Measurements from ENCODE around the gene TMEM54. TPM values are rescaled to one million over a fixed set of nuclear protein-coding genes. Genes with fewer than 3 reads are reported as not detected.

Gene TMEM54
- total RNA-seq, 1 experiment from 2014 or later = 30.7 TPM

- no peak for DNase-seq
- no peak overlapping the region for H3K4me3 ChIP-seq
- H3K27me3 ChIP-seq = peaks cover 7% of the 10 kb centered on the region; the same call in 1 of the 2 replicates
- H3K9me3 ChIP-seq = no peaks in the 10 kb centered on the region
- no peaks in the 10 kb centered on the region for H3K36me3 ChIP-seq
These were observed 10.5 kb downstream of the TMEM54 start for GRCh38 chr1:32890516-32891240.

GRCh38 chr1:32889731-32890278, 11.4 kb downstream of the TMEM54 start:
- H3K4me3 ChIP-seq = no peak overlapping the region
- H3K9me3 ChIP-seq = no peaks in the 10 kb centered on the region
- H3K36me3 ChIP-seq = no peaks in the 10 kb centered on the region
- H3K27me3 ChIP-seq = peaks cover 7% of the 10 kb centered on the region; the same call in 1 of the 2 replicates
- no peak for DNase-seq

- peaks cover 7% of the 10 kb centered on the region; the same call in 1 of the 2 replicates for H3K27me3 ChIP-seq
- H3K9me3 ChIP-seq = no peaks in the 10 kb centered on the region
- H3K4me3 ChIP-seq = no peak overlapping the region
- DNase-seq = no peak
- no peaks in the 10 kb centered on the region for H3K36me3 ChIP-seq
These were observed 12.3 kb downstream of the TMEM54 start for GRCh38 chr1:32888677-32889420.

- no peaks in the 10 kb centered on the region for H3K9me3 ChIP-seq
- DNase-seq = no peak
- H3K27me3 ChIP-seq = peaks cover 7% of the 10 kb centered on the region; the same call in 1 of the 2 replicates
- no peaks in the 10 kb centered on the region for H3K36me3 ChIP-seq
- no peak overlapping the region for H3K4me3 ChIP-seq
These were observed 13.1 kb downstream of the TMEM54 start for GRCh38 chr1:32888134-32888533.

- DNase-seq = no peak
- Histone ChIP-seq H3K4me3 (no peak overlapping the region), H3K27me3 (peaks cover 7% of the 10 kb centered on the region; the same call in 1 of the 2 replicates), H3K9me3 (no peaks in the 10 kb centered on the region), H3K36me3 (no peaks in the 10 kb centered on the region)
These were observed 13.6 kb downstream of the TMEM54 start for GRCh38 chr1:32887623-32888022.

GRCh38 chr1:32886828-32887414, 14.3 kb downstream of the TMEM54 start:
- H3K36me3 ChIP-seq = no peaks in the 10 kb centered on the region
- no peaks in the 10 kb centered on the region for H3K9me3 ChIP-seq
- peaks cover 7% of the 10 kb centered on the region; the same call in 1 of the 2 replicates for H3K27me3 ChIP-seq
- no peak overlapping the region for H3K4me3 ChIP-seq
- no peak for DNase-seq

- Histone ChIP-seq H3K4me3 (no peak within 1 kb of the TSS), H3K27me3 (peaks cover 7% of the 10 kb centered on the region; the same call in 1 of the 2 replicates), H3K9me3 (no peaks in the 10 kb centered on the region), H3K36me3 (no peaks in the 10 kb centered on the region)
- DNase-seq = peak; percentile 62
These were observed 15.0 kb downstream of the TMEM54 start, which contains the start of gene HPCA for GRCh38 chr1:32886004-32886827. HPCA (plus strand) TSS chr1:32886491; CDS start chr1:32888899, 2,408 bp downstream.

- no peak for DNase-seq
- no peaks in the 10 kb centered on the region for H3K36me3 ChIP-seq
- peaks cover 7% of the 10 kb centered on the region; the same call in 1 of the 2 replicates for H3K27me3 ChIP-seq
- H3K9me3 ChIP-seq = no peaks in the 10 kb centered on the region
- H3K4me3 ChIP-seq = no peak overlapping the region
These were observed 15.5 kb downstream of the TMEM54 start for GRCh38 chr1:32885676-32886003.

GRCh38 chr1:32884726-32885125, 16.5 kb downstream of the TMEM54 start:
- H3K27me3 ChIP-seq = peaks cover 7% of the 10 kb centered on the region; the same call in 1 of the 2 replicates
- DNase-seq = no peak
- no peaks in the 10 kb centered on the region for H3K36me3 ChIP-seq
- no peak overlapping the region for H3K4me3 ChIP-seq
- H3K9me3 ChIP-seq = no peaks in the 10 kb centered on the region

GRCh38 chr1:32884032-32884372, 17.2 kb downstream of the TMEM54 start:
- DNase-seq = no peak
- Histone ChIP-seq H3K36me3 (no peaks in the 10 kb centered on the region), H3K9me3 (no peaks in the 10 kb centered on the region), H3K4me3 (no peak overlapping the region), H3K27me3 (peaks cover 7% of the 10 kb centered on the region; the same call in 1 of the 2 replicates)

- no peak for DNase-seq
- no peaks in the 10 kb centered on the region for H3K36me3 ChIP-seq
- H3K4me3 ChIP-seq = no peak overlapping the region
- no peaks in the 10 kb centered on the region for H3K9me3 ChIP-seq
- H3K27me3 ChIP-seq = peaks cover 7% of the 10 kb centered on the region; the same call in 1 of the 2 replicates
These were observed 17.7 kb downstream of the TMEM54 start for GRCh38 chr1:32883338-32884031.

GRCh38 chr1:32881871-32882850, 19.0 kb downstream of the TMEM54 start:
- DNase-seq = peak; percentile 71
- no peaks in the 10 kb centered on the region for H3K36me3 ChIP-seq
- H3K27me3 ChIP-seq = peaks cover 4% of the 10 kb centered on the region; the same call in 1 of the 2 replicates
- H3K4me3 ChIP-seq = no peak overlapping the region
- H3K9me3 ChIP-seq = no peaks in the 10 kb centered on the region

- DNase-seq = no peak
- Histone ChIP-seq H3K27me3 (no peaks in the 10 kb centered on the region), H3K4me3 (no peak overlapping the region), H3K36me3 (no peaks in the 10 kb centered on the region), H3K9me3 (no peaks in the 10 kb centered on the region)
These were observed 19.9 kb downstream of the TMEM54 start for GRCh38 chr1:32881291-32881690.

GRCh38 chr1:32878637-32879041, 22.6 kb downstream of the TMEM54 start:
- no peak for DNase-seq
- H3K4me3 ChIP-seq = no peak overlapping the region
- H3K27me3 ChIP-seq = no peaks in the 10 kb centered on the region
- no peaks in the 10 kb centered on the region for H3K36me3 ChIP-seq
- H3K9me3 ChIP-seq = no peaks in the 10 kb centered on the region

GRCh38 chr1:32878183-32878582, 23.0 kb downstream of the TMEM54 start:
- DNase-seq = no peak
- H3K9me3 ChIP-seq = no peaks in the 10 kb centered on the region
- H3K27me3 ChIP-seq = no peaks in the 10 kb centered on the region
- H3K4me3 ChIP-seq = no peak overlapping the region
- no peaks in the 10 kb centered on the region for H3K36me3 ChIP-seq
